Activated CD8-positive, alpha-beta T cell treated with anti-CD3 and anti-CD28 coated beads for 36 hours (primary cell): ENCODE measurements around the gene ABHD2. TPM values are rescaled to one million over a fixed set of nuclear protein-coding genes. Genes with fewer than 3 reads are reported as not detected.

Source experiments
- ATAC-seq: fragments of 200-7000 bp; cut with Tn5 transposase; one replicate; pipeline ENCODE4 v1.10.0; 2021; ENCODE audit warnings: mild to moderate bottlenecking, moderate library complexity
- CTCF ChIA-PET: fragments of 350-600 bp; sonication (Branson Sonifier 250); formaldehyde crosslinking; loops from one replicate; lab custom pipeline; 2021; ENCODE audit warnings: antibody characterized with exemption; lab: Charles Lee
- POLR2A ChIA-PET: fragments of 350-600 bp; sonication (Branson Sonifier 250); formaldehyde crosslinking; loops from one replicate; lab custom pipeline; 2021; ENCODE audit warnings: antibody characterized with exemption; lab: Charles Lee
- DNase-seq: peaks from one replicate; pipeline ENCODE4 v3.0.0-alpha.2; 2020
- H3K27ac Mint-ChIP-seq: one replicate; pipeline ENCODE4 v1.8.0; 2021; ENCODE audit warnings: mild to moderate bottlenecking, mixed read lengths
- H3K27me3 Mint-ChIP-seq: one replicate; pipeline ENCODE4 v1.8.0; 2021; ENCODE audit warnings: mixed read lengths
- H3K36me3 Mint-ChIP-seq: one replicate; pipeline ENCODE4 v1.8.0; 2021; ENCODE audit warnings: low read depth, mixed read lengths
- H3K4me1 Mint-ChIP-seq: one replicate; pipeline ENCODE4 v1.8.0; 2021; ENCODE audit warnings: low read depth, mixed read lengths
- H3K4me3 Mint-ChIP-seq: one replicate; pipeline ENCODE4 v1.8.0; 2021; ENCODE audit warnings: mild to moderate bottlenecking, moderate library complexity, mixed read lengths
- H3K9me3 Mint-ChIP-seq: one replicate; pipeline ENCODE4 v1.8.0; 2021; ENCODE audit warnings: mixed read lengths
- CTCF ChIP-seq: fragments of 200-600 bp; IDR thresholded peaks from one replicate; pipeline ENCODE4 v1.8.0; 2022; ENCODE audit warnings: antibody characterized with exemption, mild to moderate bottlenecking
- intact Hi-C: fragments of 100-400 bp; cut with micrococcal nuclease; formaldehyde crosslinking; loops from one replicate; pipeline ENCODE4 v1.10.0; 2022
- total RNA-seq, 2 experiments: library from RNA; stranded (reverse); gene quantifications; one replicate each; pipeline ENCODE4 v1.2.3, GENCODE V29; 2021

Gene ABHD2
- total RNA-seq, 2 experiments from 2014 or later, result 36.8 to 38.9 TPM

DNA sequence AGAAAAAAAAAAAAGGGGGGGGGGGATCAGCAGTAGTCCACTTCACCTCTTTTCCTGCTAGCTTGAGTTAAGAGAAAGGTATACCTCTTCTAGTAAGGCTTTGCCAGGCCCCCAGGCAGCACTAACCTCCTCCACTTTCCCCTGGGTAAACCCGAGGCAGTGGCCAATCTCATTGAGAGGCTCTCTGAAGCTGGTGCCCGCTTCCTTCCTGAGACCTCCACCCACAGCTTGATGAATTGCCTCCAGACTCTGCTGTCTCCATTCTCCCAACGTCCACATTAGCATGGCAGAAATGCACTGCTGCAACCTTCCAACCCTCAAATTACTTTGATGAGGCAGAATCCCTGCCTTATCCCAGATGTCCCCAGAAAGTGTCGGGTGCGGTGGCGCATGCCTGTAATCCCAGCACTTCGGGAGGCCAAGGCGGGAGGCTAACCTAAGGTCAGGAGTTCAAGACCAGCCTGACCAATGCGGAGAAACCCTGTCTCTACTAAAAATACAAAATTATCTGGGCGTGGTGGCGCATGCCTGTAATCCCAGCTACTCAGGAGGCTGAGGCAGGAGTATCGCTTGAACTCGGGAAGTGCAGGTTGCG is 117.8 kb downstream of the ABHD2 start:
- Mint-ChIP-seq H3K4me1 (peaks cover 31% of the 10 kb centered on the region), H3K4me3 (no peak overlapping the region), H3K27me3 (no peaks in the 10 kb centered on the region), H3K36me3 (peaks cover 7% of the 10 kb centered on the region), H3K27ac (peak overlapping the region; percentile 1), H3K9me3 (no peaks in the 10 kb centered on the region)
- CTCF ChIA-PET, result interaction anchor here (0.6 to 4.8 kb wide), 70 partner anchors 10 to 311 kb away, joined by 3 to 82 read pairs (median 6); partner anchors contain the start of genes FANCI, HAPLN3, POLG and RLBP1
- peak; percentile 18 for DNase-seq
- ATAC-seq, result no peak
- intact Hi-C loops, result loop anchor here (2.0 to 10.0 kb wide), 2 partner anchors 39 to 79 kb away; no protein-coding TSS in a partner anchor
- no peak for TF ChIP-seq CTCF
- POLR2A ChIA-PET, result interaction anchor here (1.5 kb wide), 1 partner anchor 111 kb away, joined by 5 read pairs; no protein-coding TSS in a partner anchor

- Mint-ChIP-seq H3K36me3 (peaks cover 5% of the 10 kb centered on the region), H3K27ac (no peak overlapping the region), H3K4me3 (no peak overlapping the region), H3K9me3 (no peaks in the 10 kb centered on the region), H3K27me3 (no peaks in the 10 kb centered on the region), H3K4me1 (peaks cover 31% of the 10 kb centered on the region)
- DNase-seq, result peak; percentile 81
- CTCF ChIA-PET, result interaction anchor here (0.6 to 4.8 kb wide), 79 partner anchors 11 to 312 kb away, joined by 3 to 82 read pairs (median 5); partner anchors contain the start of genes FANCI, HAPLN3, POLG and RLBP1
- POLR2A ChIA-PET, result interaction anchor here (0.6 to 1.5 kb wide), 4 partner anchors 8 to 110 kb away, joined by 3 to 9 read pairs (median 4); partner anchors contain the start of gene FANCI
- peak; percentile 99 for TF ChIP-seq CTCF
- intact Hi-C loops, result loop anchor here (2.0 to 10.0 kb wide), 2 partner anchors 38 to 78 kb away; no protein-coding TSS in a partner anchor
- ATAC-seq, result peak; percentile 79
Observed at GRCh38 chr15:89206908-89207331, 118.7 kb downstream of the ABHD2 start.

DNA sequence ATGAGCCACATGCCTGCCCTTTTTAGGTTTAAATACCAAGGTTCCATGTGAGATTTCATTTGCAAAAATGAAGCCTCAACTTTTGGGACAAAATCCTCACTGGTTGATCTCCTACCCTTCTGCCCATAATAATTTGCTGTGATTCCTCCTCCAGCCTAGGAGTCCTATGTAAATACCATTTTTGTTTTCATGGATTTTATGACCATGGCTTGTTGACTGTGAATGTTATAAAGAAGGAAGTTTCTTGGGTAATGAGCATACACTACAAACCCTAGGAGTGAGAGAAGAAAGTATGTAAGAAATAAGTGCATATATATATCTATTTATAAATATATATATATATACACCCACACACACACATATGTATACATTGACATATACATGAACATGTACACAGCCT is 120.0 kb downstream of the ABHD2 start:
- Mint-ChIP-seq H3K36me3 (peaks cover 4% of the 10 kb centered on the region), H3K27me3 (no peaks in the 10 kb centered on the region), H3K4me1 (peaks cover 28% of the 10 kb centered on the region), H3K4me3 (no peak overlapping the region), H3K27ac (no peak overlapping the region), H3K9me3 (no peaks in the 10 kb centered on the region)
- ATAC-seq, result no peak
- TF ChIP-seq CTCF, result no peak
- POLR2A ChIA-PET, result no interaction called here
- intact Hi-C loops, result loop anchor here (10.0 kb wide), 1 partner anchor 77 kb away; no protein-coding TSS in a partner anchor
- CTCF ChIA-PET, result interaction anchor here (0.9 to 2.9 kb wide), 7 partner anchors 12 to 352 kb away, joined by 3 to 71 read pairs (median 17); no protein-coding TSS in a partner anchor
- no peak for DNase-seq

GRCh38 chr15:89209057-89209456 is 120.8 kb downstream of the ABHD2 start:
- ChIA-PET POLR2A (no interaction called here), CTCF (interaction anchor here (1.0 to 1.6 kb wide), 3 partner anchors 21 to 33 kb away, joined by 3 to 4 read pairs (median 4); no protein-coding TSS in a partner anchor)
- H3K36me3 Mint-ChIP-seq, result no peaks in the 10 kb centered on the region
- no peak for DNase-seq
- H3K4me1 Mint-ChIP-seq, result peaks cover 20% of the 10 kb centered on the region
- H3K27ac Mint-ChIP-seq, result no peak overlapping the region
- intact Hi-C loops, result loop anchor here (10.0 kb wide), 1 partner anchor 76 kb away; no protein-coding TSS in a partner anchor
- no peaks in the 10 kb centered on the region for H3K27me3 Mint-ChIP-seq
- no peaks in the 10 kb centered on the region for H3K9me3 Mint-ChIP-seq
- no peak for ATAC-seq
- no peak for TF ChIP-seq CTCF
- H3K4me3 Mint-ChIP-seq, result no peak overlapping the region

- peaks cover 3% of the 10 kb centered on the region for H3K4me1 Mint-ChIP-seq
- POLR2A ChIA-PET, result no interaction called here
- no peaks in the 10 kb centered on the region for H3K27me3 Mint-ChIP-seq
- no peak for TF ChIP-seq CTCF
- no peaks in the 10 kb centered on the region for H3K36me3 Mint-ChIP-seq
- DNase-seq (no peak), ATAC-seq (no peak)
- CTCF ChIA-PET, result no interaction called here
- no peak overlapping the region for H3K4me3 Mint-ChIP-seq
- H3K27ac Mint-ChIP-seq, result no peak overlapping the region
- H3K9me3 Mint-ChIP-seq, result no peaks in the 10 kb centered on the region
- intact Hi-C loops, result no loop called here
Observed at GRCh38 chr15:89211678-89212170, 123.5 kb downstream of the ABHD2 start.
